ENCODE measurements around the gene NADSYN1.

NADSYN1 gene

DNA sequence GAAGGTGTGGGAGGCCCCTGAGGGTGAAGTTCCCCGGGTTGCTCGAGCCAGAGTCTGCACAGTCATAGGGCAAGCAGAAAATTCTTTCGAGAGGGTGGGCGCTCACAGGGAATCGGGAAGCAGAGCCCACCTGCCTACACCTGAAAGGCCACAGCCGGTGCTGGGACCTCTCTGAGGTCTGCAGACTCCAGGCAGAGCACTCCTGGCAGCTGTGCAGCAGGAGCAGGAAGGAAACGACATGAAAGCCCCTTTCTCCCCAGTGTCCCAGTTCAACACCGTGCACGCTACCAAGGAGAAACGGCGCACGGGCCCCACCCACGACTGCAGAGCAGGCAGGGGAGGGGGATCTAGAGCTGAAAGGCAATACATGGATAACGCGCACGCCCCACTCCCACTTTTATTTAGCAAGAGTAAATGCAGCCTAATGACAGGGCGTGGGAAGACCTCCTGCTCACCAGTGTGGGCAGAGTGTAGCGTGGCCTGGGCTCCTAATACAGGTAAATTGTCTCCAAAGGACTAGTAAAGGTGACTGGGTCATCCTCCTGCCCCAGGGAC is 18.4 kb upstream of the NADSYN1 start:
- DNase-seq = no peak

DNA sequence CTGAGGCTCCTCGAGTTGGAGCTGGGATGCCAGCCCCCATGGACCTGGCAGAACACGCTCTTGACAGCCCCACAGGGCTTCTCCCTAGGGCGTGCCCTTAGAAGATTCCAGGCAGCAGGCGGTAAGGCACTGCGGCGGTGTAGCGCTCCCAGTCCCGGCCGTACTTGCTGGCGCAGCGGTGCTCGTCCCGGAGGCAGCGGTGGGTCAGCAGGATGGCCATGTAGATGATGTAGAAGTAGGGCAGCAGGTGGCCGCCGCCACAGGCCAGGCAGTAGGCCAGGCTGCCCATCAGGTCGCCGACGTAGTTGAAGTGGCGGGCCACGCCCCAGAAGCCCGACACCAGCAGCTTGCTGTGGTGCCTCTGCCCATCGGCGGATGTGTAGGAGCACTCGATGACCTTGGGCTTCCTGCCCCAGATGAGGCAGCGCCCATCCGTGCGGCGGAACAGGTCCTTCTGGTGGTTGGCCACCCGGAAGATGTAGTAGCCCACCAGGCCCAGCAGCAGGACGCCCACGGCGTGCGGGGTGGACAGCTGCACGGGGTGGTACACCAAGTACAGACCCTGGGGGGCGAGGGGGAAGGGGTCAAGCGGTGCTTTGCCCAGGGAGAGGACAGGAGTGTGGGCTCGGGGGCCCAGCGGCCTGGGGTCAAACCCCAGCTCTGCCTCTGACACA is 17.6 kb upstream of the NADSYN1 start:
- no peak for DNase-seq

- no peak for DNase-seq
Measured at GRCh38 chr11:71436861-71437260, 16.1 kb upstream of the NADSYN1 start.

- no peak for DNase-seq
Measured at GRCh38 chr11:71437399-71437798, 15.6 kb upstream of the NADSYN1 start.

GRCh38 chr11:71437879-71438278 is 15.1 kb upstream of the NADSYN1 start:
- no peak for DNase-seq

DNA sequence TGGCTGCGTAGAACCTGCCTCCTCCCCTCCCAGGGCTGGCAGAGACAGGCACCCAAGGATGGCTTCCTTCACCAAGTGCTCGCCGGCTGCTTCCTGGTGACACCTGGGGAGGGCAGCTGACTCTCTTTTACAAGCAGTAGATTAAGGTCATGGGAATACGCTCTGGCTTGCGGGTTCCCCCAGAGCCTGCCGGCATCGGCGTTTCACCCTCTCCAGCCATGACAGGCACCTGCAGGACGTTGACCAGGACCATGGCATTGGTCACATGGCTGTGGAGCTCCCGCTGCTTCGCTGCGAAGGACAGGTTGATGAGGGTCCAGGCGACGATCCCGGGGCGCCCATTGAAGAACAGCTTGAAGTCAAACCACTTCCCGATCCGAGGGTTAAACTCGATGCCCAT is 14.4 kb upstream of the NADSYN1 start:
- DNase-seq = no peak

DNA sequence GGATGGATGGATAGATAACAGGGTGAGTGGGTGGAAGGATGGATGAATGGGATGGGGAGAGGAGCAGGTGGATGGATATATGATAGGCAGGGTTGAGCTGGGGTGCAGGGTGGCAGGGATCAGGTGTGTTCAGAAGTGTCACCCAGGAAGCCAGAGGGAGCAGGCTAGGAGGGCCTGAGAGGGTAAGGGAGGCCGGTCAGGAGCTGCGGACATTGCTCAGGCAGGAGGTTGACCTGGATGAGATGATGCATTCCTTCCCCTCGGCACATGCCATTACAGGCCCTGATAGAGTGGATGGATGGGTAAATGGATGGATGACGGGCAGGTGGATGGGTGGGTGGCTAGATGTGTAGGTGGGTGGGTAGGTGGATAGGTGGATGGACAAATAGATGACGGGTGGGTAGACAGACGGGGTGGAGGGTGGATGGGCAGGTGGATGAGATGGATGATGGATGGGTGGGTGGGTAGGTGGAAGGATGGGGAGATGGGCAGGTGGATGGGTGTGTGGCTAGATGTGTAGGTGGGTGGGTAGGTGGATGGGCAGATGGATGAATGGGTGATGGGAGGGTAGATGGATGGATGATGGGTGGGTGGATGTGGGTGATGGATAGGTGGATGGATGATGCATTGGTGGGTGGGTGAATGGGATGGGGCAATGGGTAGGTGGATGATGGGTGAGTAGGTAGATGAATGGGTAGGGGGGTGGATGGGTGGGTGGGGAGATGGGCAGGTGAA is 12.8 kb upstream of the NADSYN1 start:
- no peak for DNase-seq

DNA sequence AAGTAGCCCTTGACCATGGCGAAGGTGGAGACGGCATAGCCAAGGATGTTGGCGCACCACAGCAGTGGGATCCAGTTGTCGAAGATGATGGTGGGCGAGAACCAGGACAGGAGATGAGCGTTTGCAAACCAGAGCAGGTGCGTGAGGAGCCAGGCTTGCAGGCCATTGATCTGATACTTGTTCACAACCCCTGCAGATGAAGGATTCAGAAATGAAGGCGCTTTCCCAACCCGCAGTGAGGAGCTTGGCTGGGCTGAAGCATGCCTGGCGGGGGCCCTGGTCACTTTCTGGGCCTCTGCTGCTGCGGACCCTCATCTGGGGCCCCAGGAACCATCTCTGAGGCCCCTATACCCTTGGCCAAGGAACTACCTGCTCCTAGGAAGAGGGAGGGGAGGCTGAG is 11.8 kb upstream of the NADSYN1 start:
- DNase-seq = no peak

DNA sequence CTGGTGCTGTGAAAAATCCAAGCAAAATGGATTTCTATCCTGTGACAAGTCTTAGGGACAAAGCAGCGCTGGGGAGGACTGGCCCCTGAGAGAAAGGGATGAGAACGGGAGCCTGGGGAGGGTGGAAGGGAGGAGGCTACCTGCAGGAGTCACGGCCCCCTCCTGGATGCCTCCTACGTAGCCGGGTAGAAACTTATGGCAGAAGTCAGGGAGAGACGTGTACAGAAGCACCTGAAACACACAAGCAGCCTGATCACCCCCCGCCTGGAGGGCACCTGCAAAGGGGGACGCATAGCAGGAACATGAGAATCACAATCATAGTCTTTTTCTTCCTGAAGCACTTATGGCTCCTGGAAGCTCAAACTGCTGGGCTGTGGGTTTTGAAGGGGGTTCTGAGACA is 10.9 kb upstream of the NADSYN1 start:
- DNase-seq = no peak

DNA sequence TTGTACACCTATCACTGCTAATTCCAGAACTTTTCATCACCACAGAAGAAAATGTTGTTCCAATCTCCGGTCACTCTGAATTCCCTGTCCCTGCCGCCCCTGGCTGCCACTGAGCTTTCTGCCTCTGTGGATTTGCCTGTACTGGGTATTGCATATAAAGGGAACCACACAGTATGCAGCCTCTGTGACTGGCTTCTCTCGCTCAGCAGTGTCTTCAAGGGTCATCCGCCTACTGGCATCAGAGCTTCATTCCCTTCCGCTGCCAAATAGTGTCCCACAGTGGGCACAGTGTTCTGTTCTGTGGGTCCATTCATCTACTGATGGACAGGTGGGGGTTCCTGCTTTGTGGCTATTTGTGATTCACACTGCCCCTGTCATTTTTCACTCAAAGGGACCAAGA is 10.1 kb upstream of the NADSYN1 start:
- no peak for DNase-seq

DNA sequence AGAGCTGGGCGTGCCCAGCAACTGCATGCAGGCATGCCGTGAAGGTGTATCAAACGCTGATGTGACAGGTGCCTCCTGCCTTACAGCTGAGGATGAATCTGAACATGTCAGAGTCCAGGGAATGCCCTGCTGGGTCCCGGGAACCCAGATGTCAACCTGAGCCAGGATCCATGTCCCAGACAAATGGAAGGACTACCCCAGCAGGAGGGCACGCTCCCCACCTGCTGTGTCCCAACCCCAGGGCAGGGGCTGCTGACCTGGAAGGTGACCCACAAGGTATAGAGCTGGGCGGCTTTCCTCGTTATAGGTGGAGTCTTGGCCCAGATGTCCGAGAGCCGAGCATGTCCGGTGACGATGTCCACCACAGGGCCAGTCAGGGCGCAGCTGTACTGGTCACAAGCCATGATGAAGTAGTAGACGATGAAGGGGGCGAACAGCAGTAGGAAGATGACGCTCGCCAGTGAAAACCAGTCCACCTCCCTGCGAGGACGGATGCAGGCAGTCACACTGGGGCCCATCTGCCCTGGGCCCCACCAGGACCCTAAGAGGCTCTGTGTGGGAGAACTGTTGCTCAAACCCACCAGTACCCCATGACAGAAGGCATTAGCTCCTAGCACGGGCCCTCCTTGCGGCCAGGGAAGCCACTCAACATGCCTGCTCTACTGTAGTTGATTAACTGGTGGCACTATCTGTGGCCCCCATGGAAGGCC is 9.1 kb upstream of the NADSYN1 start:
- DNase-seq = no peak

- DNase-seq = no peak
Measured at GRCh38 chr11:71444811-71445210, 8.2 kb upstream of the NADSYN1 start.

GRCh38 chr11:71446150-71446549 is 6.9 kb upstream of the NADSYN1 start:
- no peak for DNase-seq

DNA sequence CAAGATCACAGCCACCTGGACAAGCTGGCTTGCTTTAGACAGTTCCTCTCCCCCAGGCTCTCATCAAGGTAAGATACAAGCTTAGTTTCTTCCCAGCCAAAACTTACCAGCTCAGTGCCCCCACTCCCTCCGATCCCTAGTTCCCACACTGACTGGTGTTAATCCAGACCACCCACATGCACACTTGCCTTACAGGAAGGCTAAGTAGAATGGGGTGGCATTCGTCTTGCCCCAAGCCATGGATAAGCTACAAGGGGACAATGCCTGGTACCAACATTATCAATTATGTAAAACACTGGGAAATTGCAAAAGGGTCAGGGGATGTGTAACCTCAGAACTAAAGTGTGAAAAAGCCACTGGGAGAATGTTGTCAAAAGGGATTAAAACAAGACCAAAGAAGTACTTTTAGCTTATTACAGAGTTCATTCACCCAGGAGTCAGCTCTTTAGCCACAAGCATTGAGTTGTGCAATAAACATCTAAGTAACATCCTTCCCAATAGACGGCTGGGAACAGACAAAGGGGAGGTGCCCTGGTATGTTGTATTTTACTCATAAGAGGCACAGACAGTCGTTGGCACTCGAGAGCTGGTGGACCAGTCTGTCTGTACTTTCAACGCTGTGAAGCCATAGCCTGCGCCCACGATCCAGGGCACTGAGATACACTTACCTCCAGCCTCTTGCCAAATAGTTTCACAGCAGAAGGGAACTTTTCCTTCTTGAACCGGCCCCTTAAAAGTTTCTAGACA is 5.9 kb upstream of the NADSYN1 start:
- no peak for DNase-seq

DNA sequence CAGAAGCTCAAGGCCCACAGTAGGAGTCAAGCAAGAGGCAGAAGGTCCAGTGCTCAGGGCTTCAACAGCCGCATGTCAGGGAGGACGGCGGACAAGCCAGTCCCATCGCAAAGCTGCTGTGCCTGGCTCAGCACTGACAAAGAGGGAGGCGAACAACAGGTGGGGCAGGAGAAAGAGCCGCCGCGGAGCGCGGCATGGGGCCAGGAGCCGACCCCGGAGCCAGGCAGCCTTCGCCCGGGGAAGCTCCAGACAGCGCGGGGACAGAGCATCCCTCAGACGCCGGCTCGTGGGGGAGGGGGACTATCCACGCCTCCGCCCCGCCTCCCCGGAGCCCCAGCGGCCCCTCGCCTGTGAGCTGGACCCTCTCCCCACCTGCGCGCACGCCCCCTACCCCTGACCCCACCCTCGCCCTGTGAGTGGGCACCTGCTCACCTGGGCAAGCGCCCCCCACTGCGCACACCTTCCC is 5.2 kb upstream of the NADSYN1 start:
- DNase-seq = no peak

DNA sequence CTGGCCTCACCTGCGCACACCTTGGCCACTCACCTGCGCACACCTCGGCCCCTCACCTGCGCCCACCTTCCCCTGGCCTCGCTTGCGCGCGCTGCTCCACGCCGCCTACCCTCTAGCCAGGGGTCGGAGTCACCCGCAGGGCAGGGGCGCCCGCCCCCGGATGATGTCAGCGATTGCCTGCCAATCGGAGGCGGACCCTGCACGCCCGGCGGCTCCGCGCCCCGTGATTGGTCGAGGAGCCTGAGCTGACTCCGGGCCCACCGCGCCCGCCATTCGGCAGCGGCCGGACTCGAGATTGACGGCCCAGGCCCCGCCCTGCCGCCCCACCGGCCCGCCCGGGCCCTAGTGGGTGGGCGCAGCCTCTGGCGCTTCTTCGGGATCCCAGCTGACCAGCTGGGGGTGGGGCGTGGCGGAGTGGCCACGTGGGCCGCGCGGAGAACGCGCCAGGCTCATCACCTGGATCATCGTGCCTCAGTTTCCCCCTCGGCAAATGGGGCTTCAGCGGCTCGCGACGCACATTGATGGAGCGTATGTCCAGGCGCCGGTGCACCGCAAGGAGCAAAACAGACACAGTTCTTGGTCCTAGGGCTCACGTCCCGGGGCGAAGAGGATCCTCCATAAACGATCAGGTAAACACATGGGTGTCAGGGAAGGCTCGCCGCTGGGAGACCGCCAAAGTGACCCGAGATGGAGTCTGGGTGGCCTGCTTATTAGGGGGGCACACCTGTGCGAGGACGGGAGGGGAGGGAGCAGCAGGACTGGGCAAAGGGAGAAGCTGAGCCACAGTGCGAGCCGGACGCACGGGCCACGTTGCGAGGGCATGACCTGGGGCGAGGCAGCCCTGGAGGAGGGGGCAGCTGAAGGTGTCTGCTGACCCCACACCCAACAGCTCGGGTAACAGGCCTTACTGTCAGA is 4.5 kb upstream of the NADSYN1 start, which contains the start of gene DHCR7:
Gene DHCR7 (minus strand): TSS at position 137 of the 915 bp plus-strand sequence. CDS start 3,441 bp downstream, outside the sequence.
- peak; percentile 89 for DNase-seq

DNA sequence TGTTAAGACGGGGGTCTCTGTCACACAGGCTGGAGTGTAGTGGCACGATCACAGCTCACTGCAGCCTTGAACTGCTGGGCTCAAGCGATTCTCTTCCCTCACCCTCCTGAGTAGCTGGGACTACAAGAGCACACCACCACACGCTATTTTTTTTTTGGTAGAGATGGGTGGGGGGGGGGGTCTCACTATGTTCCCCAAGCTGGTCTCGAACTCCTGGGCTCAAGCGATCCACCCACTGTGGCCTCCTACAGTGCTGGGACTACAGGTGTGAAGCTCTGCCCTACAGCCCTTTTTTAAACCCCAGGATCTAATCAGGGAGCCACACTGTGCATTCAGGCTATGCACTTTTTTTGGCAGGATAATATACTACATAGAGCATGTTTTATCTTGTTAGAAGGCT is 3.4 kb upstream of the NADSYN1 start:
- DNase-seq = no peak

- DNase-seq = no peak
Measured at GRCh38 chr11:71450507-71450906, 2.5 kb upstream of the NADSYN1 start.

DNA sequence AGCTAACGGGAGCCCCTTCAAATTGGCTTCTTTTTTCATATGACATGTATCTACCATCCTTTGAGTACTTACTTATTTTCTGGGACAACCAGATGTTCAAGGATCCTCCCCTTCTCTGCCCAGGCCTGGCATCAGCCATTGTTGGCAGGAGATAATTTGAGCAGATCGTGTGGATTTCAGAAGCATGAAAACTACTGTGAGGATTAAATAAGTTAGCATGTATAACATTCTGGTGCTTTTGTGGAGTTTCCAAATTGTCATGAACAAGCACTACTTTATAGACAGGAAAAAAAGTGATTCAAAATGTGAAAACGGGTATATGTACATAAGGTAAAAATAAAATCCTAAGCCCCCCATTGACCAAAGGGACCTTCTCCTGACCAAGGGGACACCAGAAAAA is 2.1 kb upstream of the NADSYN1 start:
- no peak for DNase-seq

DNA sequence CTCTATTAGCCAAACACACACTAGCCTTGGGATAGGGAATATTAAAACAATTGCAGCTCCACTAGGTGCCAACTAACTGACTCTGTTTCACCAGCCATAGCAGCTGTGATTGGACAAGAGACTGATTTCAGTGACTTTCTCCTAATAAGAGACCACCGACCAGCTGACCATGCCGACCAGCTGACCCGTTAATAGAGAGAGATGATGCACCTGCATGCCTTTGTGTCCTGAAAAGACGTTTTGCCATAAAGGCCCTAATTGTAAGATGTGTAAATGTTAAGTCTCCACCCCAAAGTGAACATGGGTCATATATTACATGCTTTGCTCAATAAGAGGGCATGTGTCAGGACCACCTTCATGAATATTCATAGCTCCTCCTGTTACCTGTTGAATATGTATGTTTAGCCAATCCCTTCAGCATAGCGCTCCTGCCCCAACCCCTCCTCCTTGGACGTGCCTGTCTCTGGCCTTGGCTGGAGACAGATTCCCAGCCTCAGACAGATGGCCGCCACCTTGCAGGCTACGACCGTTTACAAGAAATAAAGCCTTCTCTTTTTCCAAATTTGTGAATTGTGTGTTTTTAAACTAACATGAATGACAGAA is 1.3 kb upstream of the NADSYN1 start:
- DNase-seq = no peak
